ENCODE measurements around the gene VPS37D.

- TF ChIP-seq CTCF (conservative IDR thresholded peaks at IDR 0.05; ENCODE audit: low read depth in 2 of 2), result no peak
- no peak for TF ChIP-seq JUNB (IDR thresholded peaks at IDR 0.05; ENCODE audit: unreplicated experiment)
- no peak for TF ChIP-seq ETS1 (IDR thresholded peaks at IDR 0.05)
- TF ChIP-seq REST (IDR thresholded peaks at IDR 0.05; ENCODE audit: unreplicated experiment), result no peak
- no peak for TF ChIP-seq POLR2AphosphoS5 (IDR thresholded peaks at IDR 0.05; ENCODE audit: low read depth)
- no peak for TF ChIP-seq EZH2phosphoT487 (IDR thresholded peaks at IDR 0.05; ENCODE audit: unreplicated experiment)
- no peak for TF ChIP-seq EZH2 (IDR thresholded peaks at IDR 0.05; ENCODE audit: low read depth, unreplicated experiment)
Observed at GRCh38 chr7:73625276-73625675, 42.4 kb upstream of the VPS37D start.

Data from GM23338 (cell line).